D721Med (cell line): ENCODE results near the gene DCTN5.

Experiments
- DNase-seq: peaks from one replicate; pipeline ENCODE4 v3.0.0; 2011; ENCODE audit warnings: low spot score; ENCODE audit not compliant: insufficient read length
- FAIRE-seq: peaks from 2 replicates; lab custom pipeline; 2011; peaks lifted over from hg19 to GRCh38; lab: Jason Lieb, UNC
- TF ChIP-seq, protein P1 (sequence below): IDR thresholded peaks from 2 replicates; pipeline ENCODE4 v1.5.1; 2012; ENCODE audit warnings: mild to moderate bottlenecking, control low read depth; ENCODE audit not compliant: insufficient read depth; ENCODE audit errors: missing control alignments

Gene DCTN5

GRCh38 chr16:23702951-23703350 lies 61.7 kb downstream of the DCTN5 start:
- no peak for FAIRE-seq
- TF ChIP-seq, protein P1, sequence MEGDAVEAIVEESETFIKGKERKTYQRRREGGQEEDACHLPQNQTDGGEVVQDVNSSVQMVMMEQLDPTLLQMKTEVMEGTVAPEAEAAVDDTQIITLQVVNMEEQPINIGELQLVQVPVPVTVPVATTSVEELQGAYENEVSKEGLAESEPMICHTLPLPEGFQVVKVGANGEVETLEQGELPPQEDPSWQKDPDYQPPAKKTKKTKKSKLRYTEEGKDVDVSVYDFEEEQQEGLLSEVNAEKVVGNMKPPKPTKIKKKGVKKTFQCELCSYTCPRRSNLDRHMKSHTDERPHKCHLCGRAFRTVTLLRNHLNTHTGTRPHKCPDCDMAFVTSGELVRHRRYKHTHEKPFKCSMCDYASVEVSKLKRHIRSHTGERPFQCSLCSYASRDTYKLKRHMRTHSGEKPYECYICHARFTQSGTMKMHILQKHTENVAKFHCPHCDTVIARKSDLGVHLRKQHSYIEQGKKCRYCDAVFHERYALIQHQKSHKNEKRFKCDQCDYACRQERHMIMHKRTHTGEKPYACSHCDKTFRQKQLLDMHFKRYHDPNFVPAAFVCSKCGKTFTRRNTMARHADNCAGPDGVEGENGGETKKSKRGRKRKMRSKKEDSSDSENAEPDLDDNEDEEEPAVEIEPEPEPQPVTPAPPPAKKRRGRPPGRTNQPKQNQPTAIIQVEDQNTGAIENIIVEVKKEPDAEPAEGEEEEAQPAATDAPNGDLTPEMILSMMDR, result no peak
- no peak for DNase-seq

GRCh38 chr16:23704772-23705516 lies 63.7 kb downstream of the DCTN5 start:
- FAIRE-seq (no peak), DNase-seq (no peak)
- TF ChIP-seq, protein P1, result no peak

DNA sequence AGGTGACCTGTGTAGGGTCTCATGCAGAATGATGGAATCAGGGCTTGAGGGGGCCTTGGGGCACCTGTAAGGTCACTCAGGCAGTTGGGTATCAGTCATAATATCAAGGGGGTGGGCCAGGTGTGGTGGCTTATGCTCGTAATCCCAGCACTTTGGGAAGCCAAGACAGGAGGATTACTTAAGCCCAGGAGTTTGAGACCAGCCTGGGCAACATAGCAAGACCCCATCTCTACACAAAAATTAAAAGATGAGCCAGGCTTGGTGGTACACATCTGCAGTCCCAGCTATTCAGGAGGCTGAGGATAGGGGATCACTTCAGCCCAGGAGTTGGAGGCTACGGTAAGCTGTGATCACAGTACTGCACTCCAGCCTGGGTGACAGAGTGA lies 64.2 kb downstream of the DCTN5 start:
- TF ChIP-seq, protein P1, result no peak
- no peak for FAIRE-seq
- DNase-seq, result no peak

GRCh38 chr16:23706439-23706838 lies 65.2 kb downstream of the DCTN5 start:
- FAIRE-seq (no peak), DNase-seq (no peak)
- TF ChIP-seq, protein P1, result no peak

GRCh38 chr16:23709536-23709935 lies 68.3 kb downstream of the DCTN5 start:
- FAIRE-seq (no peak), DNase-seq (no peak)
- TF ChIP-seq, protein P1, result no peak

DNA sequence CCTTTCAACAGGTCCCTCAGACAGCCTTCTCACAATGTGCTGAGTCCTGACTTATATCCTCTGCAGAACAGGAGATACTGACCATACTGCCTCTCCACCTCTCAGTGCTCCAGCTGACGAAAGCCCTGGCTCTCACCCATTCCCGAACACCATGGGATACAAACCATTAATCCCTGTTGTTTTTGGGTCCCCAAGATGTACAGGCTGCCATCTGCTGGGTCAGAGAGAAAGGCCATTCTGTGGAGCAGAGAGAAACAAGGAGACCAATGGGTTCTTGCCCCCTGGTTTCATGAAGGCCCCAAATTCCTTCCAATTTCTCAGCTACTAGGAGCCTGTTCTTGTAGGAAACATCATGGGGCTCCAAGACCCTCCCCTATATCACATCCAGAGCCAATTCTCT lies 68.7 kb downstream of the DCTN5 start:
- TF ChIP-seq, protein P1, result no peak
- no peak for DNase-seq
- FAIRE-seq, result no peak

GRCh38 chr16:23710504-23710903 lies 69.2 kb downstream of the DCTN5 start:
- FAIRE-seq, result no peak

More at GRCh38 chr16:23710504-23710903, 69.2 kb downstream of the DCTN5 start:
- DNase-seq, result no peak
- TF ChIP-seq, protein P1, result no peak
